Activated CD8-positive, alpha-beta memory T cell treated with anti-CD3 and anti-CD28 coated beads for 24 hours (primary cell): ENCODE measurements around the gene ZBTB20.
"Not testable (repeated sequence)": the region's sequence is repeated elsewhere in the genome, so short reads cannot be mapped to it uniquely, and the experiment has no call there.

Experiments used
- DNase-seq: peaks from one replicate; pipeline ENCODE4 v3.0.0-alpha.2; 2020

ZBTB20 gene

DNA sequence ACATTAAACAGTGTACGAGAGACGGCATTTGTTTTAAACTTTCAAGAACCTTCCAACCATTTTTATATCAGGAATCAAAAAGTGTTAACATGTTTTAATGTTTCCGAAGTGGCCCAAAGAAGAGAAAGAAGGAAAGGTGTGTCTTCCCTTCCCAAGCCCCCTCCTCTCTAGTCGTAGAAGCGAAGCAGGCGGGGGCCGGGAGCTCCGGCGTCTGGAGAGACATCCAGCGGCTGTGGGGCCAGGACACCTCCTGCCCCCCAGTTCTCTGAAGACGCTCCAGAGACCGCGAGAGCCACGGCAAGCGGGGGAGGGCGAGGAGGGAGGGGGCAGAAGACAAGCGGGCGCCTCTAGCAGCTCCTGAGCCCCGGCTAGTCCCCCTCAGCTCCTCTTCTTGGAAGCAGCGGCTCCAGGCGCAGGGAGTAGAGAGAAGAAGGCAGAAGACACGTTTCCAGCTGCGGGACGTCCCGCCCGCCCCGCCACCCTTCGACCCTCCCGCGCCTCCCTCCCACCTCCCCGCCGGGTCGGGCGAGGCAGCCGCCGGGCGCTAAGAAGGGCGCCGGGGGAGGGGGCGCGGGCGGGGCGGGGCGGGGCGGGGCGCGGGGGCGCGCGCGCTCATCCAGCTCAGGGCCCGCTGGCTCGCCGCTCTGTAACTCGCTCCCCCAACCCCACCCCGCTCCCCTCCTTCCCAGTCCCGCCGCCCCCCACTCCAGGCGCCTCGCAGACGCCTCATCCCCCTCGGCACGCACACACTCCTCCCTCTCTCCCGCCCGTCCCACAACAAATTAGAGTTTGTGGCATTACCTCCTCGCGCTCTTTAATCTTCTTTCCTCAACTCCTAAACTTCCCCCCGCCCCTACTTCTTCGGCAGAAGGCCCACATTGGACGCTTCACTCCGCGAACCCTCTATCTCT is at the start of gene ZBTB20:
ZBTB20 (minus strand) TSS at position 871 of the 911 bp plus-strand sequence.
- peak; percentile 87 for DNase-seq

- DNase-seq = no peak
These were observed 47.4 kb upstream of the ZBTB20 start for GRCh38 chr3:115194476-115194875.

DNA sequence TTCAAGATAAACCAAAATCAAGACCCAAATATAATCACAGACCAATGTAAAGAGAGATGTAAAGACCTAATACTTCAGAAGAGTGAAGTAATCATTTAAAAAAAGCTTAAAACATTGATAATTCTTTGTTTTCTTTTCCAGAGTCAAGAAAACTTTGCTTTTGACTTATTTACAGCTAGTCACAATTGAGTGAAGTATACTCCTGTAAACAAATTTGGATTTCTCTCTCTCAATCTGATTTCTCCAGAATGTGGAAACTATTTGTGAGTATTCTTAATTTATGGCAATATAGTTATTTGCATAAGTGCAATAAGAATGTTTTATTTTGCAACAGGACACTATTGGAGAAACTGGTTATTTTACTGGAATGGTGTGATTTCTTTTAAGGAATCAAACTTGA is 43.7 kb upstream of the ZBTB20 start:
- no peak for DNase-seq

- DNase-seq = no peak
These were observed 40.2 kb upstream of the ZBTB20 start for GRCh38 chr3:115187149-115187757.

GRCh38 chr3:115186351-115187148 is 39.5 kb upstream of the ZBTB20 start:
- DNase-seq = no peak

- not testable (repeated sequence) for DNase-seq
These were observed 37.9 kb upstream of the ZBTB20 start for GRCh38 chr3:115184859-115185572.

DNA sequence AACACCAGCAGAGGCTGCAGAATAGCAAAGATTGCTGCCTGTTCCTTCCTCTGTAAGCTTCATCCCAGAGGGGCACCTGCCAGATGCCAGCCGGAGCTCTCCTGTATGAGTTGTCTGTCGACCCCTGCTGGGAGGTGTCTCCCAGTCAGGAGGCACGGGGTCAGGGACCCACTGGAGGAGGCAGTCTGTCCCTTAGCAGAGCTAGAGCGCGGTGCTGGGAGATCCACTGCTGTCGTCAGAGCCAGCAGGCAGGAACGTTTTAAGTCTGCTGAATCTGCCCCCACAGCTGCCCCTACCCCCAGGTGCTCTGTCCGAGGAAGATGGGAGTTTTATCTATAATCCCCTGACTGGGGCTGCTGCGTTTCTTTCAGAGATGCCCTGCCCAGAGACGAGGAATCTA is 31.8 kb upstream of the ZBTB20 start:
- DNase-seq = not testable (repeated sequence)

- no peak for DNase-seq
These were observed 22.7 kb upstream of the ZBTB20 start for GRCh38 chr3:115169808-115170207.

DNA sequence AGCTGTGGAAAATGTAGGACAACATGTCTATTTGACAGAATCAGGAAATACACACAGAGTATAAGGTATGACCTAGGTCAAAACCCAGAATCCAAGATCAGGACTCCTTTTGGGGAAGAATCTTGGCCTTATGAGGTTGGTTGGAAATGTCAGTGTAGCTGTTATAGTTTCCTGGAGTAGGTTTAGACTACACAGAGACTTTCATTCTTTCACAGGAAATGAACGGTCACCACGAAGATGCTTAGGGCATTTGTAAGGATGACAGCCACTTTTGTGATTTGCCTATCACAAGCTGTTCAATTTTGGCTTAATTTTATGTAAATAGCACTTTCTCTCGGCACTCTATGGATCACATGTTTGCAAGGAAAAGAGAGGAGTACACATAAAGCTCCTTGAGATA is 18.6 kb upstream of the ZBTB20 start:
- no peak for DNase-seq

DNA sequence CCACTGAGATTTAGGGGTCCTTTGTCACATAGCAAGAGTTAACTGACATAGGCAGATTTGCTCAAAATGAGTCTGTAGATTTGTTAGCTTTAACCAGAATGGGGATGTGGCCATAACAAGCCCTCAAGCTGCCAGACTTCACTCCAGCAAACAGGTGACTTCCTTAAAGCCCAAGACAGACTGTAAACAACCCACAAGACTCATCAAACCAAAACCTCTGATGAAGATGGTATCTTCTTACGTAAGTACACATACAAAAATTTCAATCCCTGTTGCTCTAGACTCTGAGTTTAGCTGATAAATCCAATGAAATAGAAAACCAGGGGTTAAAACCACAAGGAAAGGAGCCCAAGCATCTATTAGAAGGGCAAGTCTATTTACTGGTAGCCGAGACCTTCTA is 18.2 kb upstream of the ZBTB20 start:
- no peak for DNase-seq

- no peak for DNase-seq
These were observed 17.5 kb upstream of the ZBTB20 start for GRCh38 chr3:115164374-115165221.

DNA sequence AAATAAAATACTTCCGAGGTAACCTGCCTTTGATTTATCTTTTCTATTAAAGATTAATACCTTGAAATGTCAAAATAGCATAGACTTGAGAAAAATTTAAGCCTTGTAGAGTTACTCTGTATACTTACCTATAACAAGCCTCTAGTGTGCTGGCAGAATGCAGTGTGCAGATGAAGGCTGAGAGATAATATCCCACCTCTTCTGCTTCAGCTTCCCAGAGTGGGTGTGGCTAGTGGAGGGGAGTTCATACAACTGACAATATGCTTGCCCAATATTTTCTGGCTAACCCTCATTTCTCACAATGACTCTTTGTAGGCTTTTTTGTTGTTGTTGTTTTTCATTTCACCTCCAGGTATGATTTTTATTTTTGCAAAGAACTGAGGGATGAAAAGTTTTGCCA is 15.7 kb upstream of the ZBTB20 start:
- no peak for DNase-seq

DNA sequence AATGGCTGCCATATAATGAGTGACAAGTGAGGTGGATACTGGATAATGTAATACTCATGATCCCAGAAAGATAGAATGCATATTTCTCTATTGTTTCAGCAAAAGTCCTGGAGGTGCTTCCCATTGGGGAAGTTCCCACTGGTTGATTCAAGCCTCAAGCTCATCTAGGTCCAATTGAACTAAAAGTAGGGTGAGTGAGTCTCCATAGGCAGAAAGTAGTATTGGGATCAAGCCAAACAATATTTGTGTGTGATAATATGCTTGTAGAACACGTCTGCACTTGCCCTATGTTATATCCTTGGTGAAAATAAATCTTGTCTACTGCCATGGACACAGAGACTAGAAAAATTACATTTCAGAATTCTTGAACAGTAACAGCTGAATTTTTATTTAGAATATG is 14.8 kb upstream of the ZBTB20 start:
- DNase-seq = no peak

DNA sequence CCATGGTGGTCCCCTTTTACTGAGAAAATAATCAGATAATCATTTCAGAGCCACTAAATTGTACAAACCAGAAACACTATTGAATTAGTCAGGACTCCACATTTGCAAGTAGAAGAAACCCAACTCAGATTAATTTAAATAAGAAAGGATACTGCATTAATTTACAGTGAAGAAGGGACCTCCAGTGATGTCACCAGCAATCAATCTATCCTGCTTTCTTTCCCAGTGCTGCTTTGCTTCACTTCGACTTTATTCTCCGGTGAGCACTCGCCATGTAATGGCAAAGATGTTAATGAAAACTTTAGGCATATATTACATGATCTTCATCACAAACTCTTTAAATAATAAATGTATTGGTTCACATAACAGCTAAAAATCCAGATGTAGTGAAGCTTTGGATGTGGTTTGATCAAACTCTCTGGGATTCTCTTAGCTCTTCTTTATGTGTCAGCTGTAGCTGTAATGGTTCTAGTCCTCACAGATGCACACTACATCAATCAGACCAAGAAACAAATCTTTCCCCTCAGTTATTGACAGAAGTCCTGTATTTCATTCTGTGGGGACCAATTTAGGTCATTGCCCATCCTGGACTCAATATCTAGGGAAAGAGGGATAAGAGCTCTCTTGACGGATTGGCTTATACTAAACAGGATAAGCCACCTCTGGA is 14.2 kb upstream of the ZBTB20 start:
- no peak for DNase-seq

DNA sequence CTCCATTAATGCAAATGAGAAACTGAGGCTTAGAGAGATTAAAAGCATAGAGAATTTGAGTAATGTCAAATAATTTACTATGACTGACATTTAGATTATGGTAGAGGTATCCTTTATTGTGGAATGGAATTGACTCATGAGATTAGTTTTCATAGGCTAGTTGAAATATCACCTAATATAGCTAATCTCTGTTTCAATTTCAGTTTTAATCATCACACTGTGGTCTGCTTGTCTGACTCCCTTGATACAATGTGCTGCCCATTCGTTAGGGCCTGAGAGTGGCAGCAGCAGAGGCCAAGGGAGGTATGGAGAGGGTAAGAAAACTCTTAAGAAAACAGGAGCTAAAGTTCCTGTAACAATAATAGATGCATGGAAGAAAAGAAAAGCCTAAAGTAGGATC is 13.2 kb upstream of the ZBTB20 start:
- DNase-seq = no peak

- DNase-seq = no peak
These were observed 9.1 kb upstream of the ZBTB20 start for GRCh38 chr3:115156046-115156654.

GRCh38 chr3:115154611-115155010 is 7.5 kb upstream of the ZBTB20 start:
- DNase-seq = no peak

- DNase-seq = no peak
These were observed 4.8 kb upstream of the ZBTB20 start for GRCh38 chr3:115151921-115152320.

DNA sequence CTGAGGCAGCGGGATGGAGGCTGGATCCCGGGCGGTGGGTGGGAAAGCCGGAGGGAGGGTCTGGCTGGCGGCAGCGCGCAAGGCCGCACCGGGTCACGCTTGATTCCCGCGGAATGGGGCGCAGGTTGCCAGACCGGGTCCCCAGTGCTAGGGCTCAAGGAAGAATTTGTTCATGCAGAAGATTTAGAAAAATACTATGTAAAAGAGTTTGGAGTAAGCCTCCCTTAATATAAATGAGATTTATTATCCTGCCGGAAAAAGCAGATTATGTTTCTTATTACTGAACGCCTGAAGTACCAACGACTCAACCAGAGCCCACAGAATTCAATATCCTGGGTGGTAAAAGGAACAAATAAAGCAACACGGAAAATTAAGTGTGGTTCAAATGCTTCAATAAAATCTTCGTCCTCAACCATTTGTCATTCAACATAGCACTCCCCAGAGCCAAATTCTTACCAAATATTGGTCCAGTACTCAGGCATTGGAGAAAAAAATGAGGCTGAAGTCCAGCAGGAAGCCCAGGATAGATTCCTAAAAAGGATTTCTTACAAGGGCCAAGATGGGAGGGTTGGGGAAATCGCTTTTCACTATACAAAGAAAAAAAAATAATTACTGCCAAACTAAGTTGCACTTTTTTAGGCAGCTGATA is 1.2 kb upstream of the ZBTB20 start:
- DNase-seq = no peak
